ENCODE results near the gene TRAF3.

DNA sequence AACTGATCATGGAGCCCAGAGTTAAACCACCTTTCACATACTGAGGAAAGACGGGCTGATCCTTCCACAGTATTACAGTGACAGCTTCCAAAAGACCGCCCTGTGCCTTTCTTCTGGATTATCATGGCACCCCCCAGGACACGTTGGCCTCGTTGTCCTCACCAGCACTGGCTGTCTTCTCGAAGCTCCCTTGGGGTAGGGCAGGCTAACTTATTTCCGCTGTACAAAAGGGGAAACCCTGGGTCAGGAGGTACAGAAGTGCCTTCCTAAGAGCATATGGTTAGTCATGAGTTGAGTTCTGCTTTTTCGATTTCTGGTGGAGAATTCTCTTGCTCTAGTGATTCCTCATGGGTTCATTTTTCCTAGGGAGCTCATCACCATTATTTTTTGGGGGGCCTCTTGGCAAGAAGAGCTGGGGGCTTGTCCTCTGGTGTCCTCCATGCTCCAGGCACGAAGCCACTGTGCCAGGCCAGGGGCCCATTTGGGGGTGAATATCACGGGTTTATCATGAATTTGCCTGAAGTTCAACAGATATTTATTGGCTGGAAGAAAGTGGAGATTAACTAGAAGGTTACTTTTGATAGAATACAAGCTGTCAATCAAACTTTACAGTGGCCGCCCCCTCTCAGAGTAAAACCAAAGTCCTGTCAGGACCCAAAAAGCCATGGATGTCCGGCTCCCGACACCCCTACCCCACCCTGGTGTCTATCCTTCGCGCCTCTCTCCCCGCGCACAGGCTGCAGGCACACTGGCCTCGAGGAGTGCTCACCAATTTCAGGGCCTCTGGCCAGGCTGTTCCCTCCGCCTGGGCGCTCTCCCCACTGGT is 8.8 kb upstream of the TRAF3 start:
- TF ChIP-seq, protein P1, sequence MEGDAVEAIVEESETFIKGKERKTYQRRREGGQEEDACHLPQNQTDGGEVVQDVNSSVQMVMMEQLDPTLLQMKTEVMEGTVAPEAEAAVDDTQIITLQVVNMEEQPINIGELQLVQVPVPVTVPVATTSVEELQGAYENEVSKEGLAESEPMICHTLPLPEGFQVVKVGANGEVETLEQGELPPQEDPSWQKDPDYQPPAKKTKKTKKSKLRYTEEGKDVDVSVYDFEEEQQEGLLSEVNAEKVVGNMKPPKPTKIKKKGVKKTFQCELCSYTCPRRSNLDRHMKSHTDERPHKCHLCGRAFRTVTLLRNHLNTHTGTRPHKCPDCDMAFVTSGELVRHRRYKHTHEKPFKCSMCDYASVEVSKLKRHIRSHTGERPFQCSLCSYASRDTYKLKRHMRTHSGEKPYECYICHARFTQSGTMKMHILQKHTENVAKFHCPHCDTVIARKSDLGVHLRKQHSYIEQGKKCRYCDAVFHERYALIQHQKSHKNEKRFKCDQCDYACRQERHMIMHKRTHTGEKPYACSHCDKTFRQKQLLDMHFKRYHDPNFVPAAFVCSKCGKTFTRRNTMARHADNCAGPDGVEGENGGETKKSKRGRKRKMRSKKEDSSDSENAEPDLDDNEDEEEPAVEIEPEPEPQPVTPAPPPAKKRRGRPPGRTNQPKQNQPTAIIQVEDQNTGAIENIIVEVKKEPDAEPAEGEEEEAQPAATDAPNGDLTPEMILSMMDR (conservative IDR thresholded peaks at IDR 0.05 in 1 of 2, IDR thresholded peaks at IDR 0.05 in 1 of 2; ENCODE audit: extremely low read depth in 1 of 2, insufficient read depth in 1 of 2, low read depth in 1 of 2, low read length in 2 of 2): no peak
- no peak for TF ChIP-seq EZH2 (IDR thresholded peaks at IDR 0.05; ENCODE audit: borderline replicate concordance, low read length)
